Lung (tissue), 12 donors: ENCODE results near the gene CRIP3. TPM values are rescaled to one million over a fixed set of nuclear protein-coding genes. Genes with fewer than 3 reads are reported as not detected.

Source experiments
- ATAC-seq: fragments of 200-7000 bp; cut with Tn5 transposase; one replicate; pipeline ENCODE4 v1.9.1; 2020; ENCODE audit warnings: moderate number of reproducible peaks; ENCODE audit not compliant: insufficient read depth, low FRiP score
- DNase-seq, 3 donors: peaks; one replicate each; pipeline ENCODE4 v3.0.0-alpha.2; 2013 to 2017
- H3K27ac ChIP-seq, 2 donors: one replicate each; pipeline ENCODE4 v1.5.1; 2013; ENCODE audit warnings: mild to moderate bottlenecking in 2 of 2, moderate library complexity in 2 of 2, control low read depth in 1 of 2, inconsistent platforms in 1 of 2, low read depth in 1 of 2, low read length in 1 of 2
- H3K27me3 ChIP-seq, 3 donors: one replicate each; pipeline ENCODE4 v1.5.1; 2013; ENCODE audit warnings: low read length in 2 of 3; ENCODE audit not compliant: control insufficient read depth in 3 of 3, insufficient read depth in 3 of 3
- H3K36me3 ChIP-seq, 4 donors: one replicate each; pipeline ENCODE4 v1.5.1; 2013; ENCODE audit warnings: low read length in 4 of 4, mild to moderate bottlenecking in 1 of 4, moderate library complexity in 1 of 4; ENCODE audit not compliant: control insufficient read depth in 4 of 4, insufficient read depth in 4 of 4
- H3K4me1 ChIP-seq, 5 donors: one replicate each; pipeline ENCODE4 v1.5.1; 2013; ENCODE audit warnings: low read length in 5 of 5, mild to moderate bottlenecking in 2 of 5, moderate library complexity in 1 of 5; ENCODE audit not compliant: control insufficient read depth in 5 of 5, insufficient read depth in 5 of 5
- H3K4me3 ChIP-seq: one replicate; pipeline ENCODE4 v1.5.1; 2013; ENCODE audit warnings: mild to moderate bottlenecking, control low read depth, moderate library complexity
- H3K9ac ChIP-seq, 2 donors: one replicate each; pipeline ENCODE4 v1.5.1; 2013; ENCODE audit warnings: low read length in 2 of 2, control low read depth in 1 of 2; ENCODE audit not compliant: insufficient read depth in 1 of 2
- H3K9me3 ChIP-seq, 4 donors: one replicate each; pipeline ENCODE4 v1.5.1; 2013; ENCODE audit warnings: low read length in 3 of 4, mild to moderate bottlenecking in 1 of 4, moderate library complexity in 1 of 4; ENCODE audit not compliant: control insufficient read depth in 4 of 4, insufficient read depth in 3 of 4
- WGBS, 2 donors: extraction: QIAGEN DNeasy Blood & Tissue Kit; methylation state at CpG; one replicate each; pipeline ENCODE4 v1.1.7; 2013; 5-methylcytosine and 5-hydroxymethylcytosine counted together
- polyA plus RNA-seq, 2 donors: library from polyadenylated mRNA; stranded (reverse); fragments of 200-250 nt; gene quantifications; one replicate each; pipeline ENCODE4 v1.2.1, GENCODE V29; 2013
- total RNA-seq, 2 donors: library from RNA; depleted of rRNA in 1 of 2; stranded (reverse); fragments of >200 nt in 1 of 2; gene quantifications; one replicate each; pipeline ENCODE4 v1.2.1, GENCODE V29; 2014 to 2021
- TF ChIP-seq, protein P1 (sequence below): IDR thresholded peaks from 2 replicates; pipeline ENCODE4 v1.5.1; 2012; ENCODE audit warnings: mild to moderate bottlenecking; ENCODE audit errors: control extremely low read depth, extremely low read depth
- donor health status: control.
- donor health status: control.
- donor health status: Bipolar disorder and iron deficiency.
- donor health status: healthy.
- donor health status: DM: yes; HTN: yes; CAD: no.

The CRIP3 gene
- total and polyA plus RNA-seq, 4 donors = 0.39 to 1.3 (median 0.76) TPM

DNA sequence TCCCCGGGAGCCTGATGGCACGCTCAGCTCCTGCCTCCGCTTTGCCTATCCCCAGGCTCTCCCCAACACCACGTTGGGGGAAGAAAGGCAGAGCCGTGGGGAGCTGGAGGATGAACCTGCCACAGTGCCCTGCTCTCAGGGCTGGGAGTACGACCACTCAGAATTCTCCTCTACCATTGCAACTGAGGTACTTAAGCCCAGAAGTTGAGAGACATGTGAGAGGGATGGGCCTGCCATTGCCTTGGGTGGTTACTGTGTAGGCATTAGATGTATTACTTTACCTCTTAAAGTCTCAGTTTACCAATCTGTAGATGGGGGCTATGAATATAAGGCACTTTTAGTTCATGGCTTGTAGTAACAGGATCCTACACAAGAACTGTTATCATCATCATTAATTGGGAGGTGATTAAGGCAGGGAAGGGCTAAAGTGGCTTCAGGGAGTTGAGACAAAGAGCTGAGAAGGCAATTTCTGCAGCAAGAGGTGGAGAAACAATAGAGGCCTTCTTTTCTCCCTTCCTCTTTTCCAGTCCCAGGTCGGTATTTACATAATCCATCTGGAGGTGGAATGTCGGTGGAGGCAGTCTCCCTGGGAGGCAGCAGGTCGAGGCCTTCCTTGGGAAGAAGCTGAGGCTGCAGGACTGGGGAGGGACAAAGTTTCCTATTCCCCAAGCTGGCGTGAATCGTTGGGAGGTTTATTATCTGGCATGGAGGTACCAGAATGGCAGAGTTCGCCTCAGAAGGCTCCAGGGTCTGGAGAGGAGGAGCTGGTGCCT lies 9.9 kb downstream of the CRIP3 start:
- DNase-seq (no peak), ATAC-seq (no peak)
- 71 to 85% methylated on average over 12 of the region's 12 CpGs for WGBS, 2 donors
- H3K27ac ChIP-seq = no peak overlapping the region
- peaks cover 0 to 3% (median 0%) of the 10 kb centered on the region in 3 donors for H3K27me3 ChIP-seq
- H3K4me1 ChIP-seq = no peaks in the 10 kb centered on the region
- no peak overlapping the region for H3K4me3 ChIP-seq
- H3K9me3 ChIP-seq = no peaks in the 10 kb centered on the region
- H3K36me3 ChIP-seq = no peaks in the 10 kb centered on the region
- H3K9ac ChIP-seq = no peak overlapping the region
- TF ChIP-seq, protein P1, sequence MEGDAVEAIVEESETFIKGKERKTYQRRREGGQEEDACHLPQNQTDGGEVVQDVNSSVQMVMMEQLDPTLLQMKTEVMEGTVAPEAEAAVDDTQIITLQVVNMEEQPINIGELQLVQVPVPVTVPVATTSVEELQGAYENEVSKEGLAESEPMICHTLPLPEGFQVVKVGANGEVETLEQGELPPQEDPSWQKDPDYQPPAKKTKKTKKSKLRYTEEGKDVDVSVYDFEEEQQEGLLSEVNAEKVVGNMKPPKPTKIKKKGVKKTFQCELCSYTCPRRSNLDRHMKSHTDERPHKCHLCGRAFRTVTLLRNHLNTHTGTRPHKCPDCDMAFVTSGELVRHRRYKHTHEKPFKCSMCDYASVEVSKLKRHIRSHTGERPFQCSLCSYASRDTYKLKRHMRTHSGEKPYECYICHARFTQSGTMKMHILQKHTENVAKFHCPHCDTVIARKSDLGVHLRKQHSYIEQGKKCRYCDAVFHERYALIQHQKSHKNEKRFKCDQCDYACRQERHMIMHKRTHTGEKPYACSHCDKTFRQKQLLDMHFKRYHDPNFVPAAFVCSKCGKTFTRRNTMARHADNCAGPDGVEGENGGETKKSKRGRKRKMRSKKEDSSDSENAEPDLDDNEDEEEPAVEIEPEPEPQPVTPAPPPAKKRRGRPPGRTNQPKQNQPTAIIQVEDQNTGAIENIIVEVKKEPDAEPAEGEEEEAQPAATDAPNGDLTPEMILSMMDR = no peak

DNA sequence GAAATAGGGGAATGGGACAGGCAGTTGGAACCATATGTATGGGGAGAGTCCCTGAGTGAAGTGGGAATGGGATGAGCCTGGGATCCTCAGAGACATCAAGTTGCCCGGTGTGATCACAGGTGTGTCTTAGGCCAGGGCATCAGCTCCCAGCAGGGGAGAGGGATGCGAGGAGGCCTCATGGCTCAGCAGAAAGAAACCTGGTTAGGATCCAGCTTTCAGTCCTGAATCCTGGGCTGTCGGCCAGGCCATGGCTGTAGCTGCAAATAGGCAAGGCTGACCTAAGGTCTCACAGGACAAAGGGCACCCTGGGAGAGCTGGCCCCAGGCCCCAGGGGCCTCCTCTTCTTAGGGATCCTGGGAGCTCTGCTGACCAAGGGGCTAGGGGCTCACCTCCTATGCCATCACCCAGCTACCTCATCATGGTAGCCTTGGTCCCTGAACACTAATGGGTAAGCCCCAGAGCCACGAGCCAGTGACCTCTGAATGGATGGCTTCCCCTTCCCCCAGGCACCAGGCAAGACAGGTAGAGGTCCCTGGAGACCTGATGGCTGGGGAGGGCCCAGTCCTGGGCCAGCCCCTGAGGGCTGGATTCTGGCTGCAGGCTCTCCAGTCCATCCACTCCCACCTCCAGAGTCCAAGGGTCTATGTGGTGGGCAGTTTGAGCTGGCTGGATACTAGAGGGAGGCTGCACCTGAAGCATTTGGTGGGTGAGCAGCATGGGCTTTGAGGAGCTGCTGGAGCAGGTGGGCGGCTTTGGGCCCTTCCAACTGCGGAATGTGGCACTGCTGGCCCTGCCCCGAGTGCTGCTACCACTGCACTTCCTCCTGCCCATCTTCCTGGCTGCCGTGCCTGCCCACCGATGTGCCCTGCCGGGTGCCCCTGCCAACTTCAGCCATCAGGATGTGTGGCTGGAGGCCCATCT lies 10.7 kb downstream of the CRIP3 start, which contains the start of gene SLC22A7:
TSS of gene SLC22A7 (plus strand) at position 617 of the 921 bp plus-strand sequence. CDS start at position 716, 99 bp downstream.
- Histone ChIP-seq H3K27ac (peak within 1 kb of the TSS in 1 of 2 donors; percentile 50), H3K9ac (no peak within 1 kb of the TSS), H3K36me3 (no peaks in the 10 kb centered on the region), H3K4me3 (no peak within 1 kb of the TSS), H3K9me3 (no peaks in the 10 kb centered on the region), H3K4me1 (no peaks in the 10 kb centered on the region), H3K27me3 (peaks cover 0 to 3% (median 0%) of the 10 kb centered on the region in 3 donors)
- TF ChIP-seq, protein P1 = no peak
- ATAC-seq (no peak), DNase-seq (no peak)
- WGBS, 2 donors = 63 to 83% methylated on average over 10 of the region's 10 CpGs

DNA sequence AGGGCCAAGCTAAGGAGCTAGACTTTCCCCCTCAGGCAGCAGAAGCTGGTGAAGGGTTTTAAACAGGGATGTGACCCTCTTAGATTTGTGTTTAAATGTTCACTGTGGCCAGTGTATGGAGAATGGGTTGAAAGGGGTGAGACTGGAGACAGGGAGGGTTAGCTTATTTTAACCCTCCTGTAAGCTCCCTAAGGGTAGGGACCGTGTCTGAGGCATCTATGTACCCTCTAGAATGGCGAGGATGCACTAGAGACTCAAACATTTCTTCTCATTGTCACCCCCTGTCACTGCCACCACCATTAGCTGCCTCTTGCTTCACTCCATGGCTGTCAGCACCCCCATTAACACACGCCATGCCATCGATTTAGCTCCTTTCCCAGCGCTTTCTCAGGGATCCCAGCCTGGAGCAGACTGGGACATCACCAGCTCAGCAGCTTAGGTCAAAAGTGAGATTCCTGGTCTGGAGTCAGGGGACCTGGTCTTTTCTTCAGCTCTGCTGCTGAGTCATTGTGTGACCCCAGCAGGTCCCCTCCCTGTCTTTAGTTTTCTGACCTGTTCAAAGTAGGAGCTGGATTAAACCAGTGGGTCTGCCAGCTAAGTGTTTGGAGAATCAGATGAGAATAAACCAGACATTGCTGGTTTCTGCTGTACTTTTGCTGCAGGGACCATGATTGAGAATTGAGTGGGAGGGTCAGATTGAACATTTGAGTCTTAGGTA lies 11.7 kb downstream of the CRIP3 start:
- peaks cover 0 to 3% (median 0%) of the 10 kb centered on the region in 3 donors for H3K27me3 ChIP-seq
- DNase-seq (no peak), ATAC-seq (no peak)
- H3K9ac ChIP-seq = no peak overlapping the region
- H3K9me3 ChIP-seq = no peaks in the 10 kb centered on the region
- WGBS, 2 donors = 83 to 86% methylated on average over 5 of the region's 5 CpGs
- no peaks in the 10 kb centered on the region for H3K36me3 ChIP-seq
- no peaks in the 10 kb centered on the region for H3K4me1 ChIP-seq
- no peak overlapping the region for H3K27ac ChIP-seq
- TF ChIP-seq, protein P1 = no peak
- H3K4me3 ChIP-seq = no peak overlapping the region
